PC-9 (cell line): ENCODE results near the gene RSBN1. TPM values are rescaled to one million over a fixed set of nuclear protein-coding genes. Genes with fewer than 3 reads are reported as not detected.

Experiments
- BruUV-seq: library from RNA; stranded (reverse); fragments of 400-500 nt; replicated peaks from 2 replicates; lab custom pipeline; 2021; lab: Mats Ljungman, UMichigan
- CTCF ChIA-PET: fragments of 300-600 bp; sonication (Branson Sonifier 250); formaldehyde crosslinking; loops from one replicate; lab custom pipeline; 2022; ENCODE audit warnings: antibody characterized with exemption; lab: Charles Lee
- POLR2A ChIA-PET: fragments of 300-600 bp; sonication (Branson Sonifier 250); formaldehyde crosslinking; loops from one replicate; lab custom pipeline; 2022; ENCODE audit warnings: antibody characterized with exemption; ENCODE audit not compliant: unreplicated experiment; lab: Charles Lee
- DNase-seq, 2 experiments: peaks; one replicate each; pipeline versions ENCODE4 v3.0.0 to v3.0.0-alpha.2; 2015 to 2022; ENCODE audit warnings: mixed read lengths in 1 of 2
- H2AFZ ChIP-seq: fragments of 200-600 bp; sonication (generic); 2 replicates; pipeline ENCODE4 v1.8.1; 2017; ENCODE audit warnings: antibody characterized with exemption
- H3F3A ChIP-seq: fragments of 200-600 bp; sonication (generic); 2 replicates; pipeline ENCODE4 v1.8.1; 2017; ENCODE audit warnings: antibody characterized with exemption, mild to moderate bottlenecking, low read depth; ENCODE audit not compliant: insufficient read depth
- H3K27ac ChIP-seq: fragments of 200-600 bp; sonication (generic); 2 replicates; pipeline ENCODE4 v1.6.1; 2016; ENCODE audit warnings: mixed run types
- H3K27me3 ChIP-seq: fragments of 200-600 bp; sonication (generic); 2 replicates; pipeline ENCODE4 v1.6.1; 2016; ENCODE audit warnings: low read depth, mixed run types; ENCODE audit not compliant: insufficient read depth
- H3K36me3 ChIP-seq: fragments of 200-600 bp; sonication (generic); 2 replicates; pipeline ENCODE4 v1.6.1; 2016; ENCODE audit warnings: low read depth, mixed run types
- H3K4me1 ChIP-seq: fragments of 200-600 bp; sonication (generic); replicated peaks from 2 replicates; pipeline ENCODE4 v1.6.1; 2016; ENCODE audit warnings: mixed run types; ENCODE audit not compliant: insufficient read depth
- H3K4me2 ChIP-seq: fragments of 200-600 bp; sonication (generic); 2 replicates; pipeline ENCODE4 v1.6.1; 2017; ENCODE audit warnings: mixed run types
- H3K4me3 ChIP-seq: fragments of 200-600 bp; sonication (generic); 2 replicates; pipeline ENCODE4 v1.6.1; 2016; ENCODE audit warnings: mixed run types
- H3K79me2 ChIP-seq: fragments of 200-600 bp; sonication (generic); 2 replicates; pipeline ENCODE4 v1.6.1; 2017; ENCODE audit warnings: low read depth, mixed run types
- H3K9me2 ChIP-seq: fragments of 200-600 bp; sonication (generic); 2 replicates; pipeline ENCODE4 v1.8.1; 2017; ENCODE audit warnings: mild to moderate bottlenecking; ENCODE audit not compliant: insufficient read depth
- H3K9me3 ChIP-seq: fragments of 200-600 bp; sonication (generic); 2 replicates; pipeline ENCODE4 v1.8.1; 2016; ENCODE audit warnings: low read depth; ENCODE audit not compliant: insufficient read depth
- H4K20me1 ChIP-seq: fragments of 200-600 bp; sonication (generic); 2 replicates; pipeline ENCODE4 v1.8.1; 2017; ENCODE audit not compliant: insufficient read depth
- CTCF ChIP-seq: fragments of 200-600 bp; sonication (generic); conservative IDR thresholded peaks from 2 replicates; pipeline ENCODE4 v1.6.1; 2017; ENCODE audit warnings: mixed run types, antibody characterized with exemption, mild to moderate bottlenecking, moderate library complexity
- EZH2 ChIP-seq: fragments of 200-600 bp; sonication (generic); IDR thresholded peaks from 2 replicates; pipeline ENCODE4 v1.8.0; 2017; ENCODE audit warnings: antibody characterized with exemption, low read depth
- intact Hi-C: fragments of 100-400 bp; cut with micrococcal nuclease; formaldehyde crosslinking; loops from one replicate; pipeline ENCODE4 v1.10.0; 2022; ENCODE audit not compliant: unreplicated experiment
- total RNA-seq: library from RNA; stranded (reverse); gene quantifications from 2 replicates; pipeline ENCODE4 v1.2.3, GENCODE V29; 2021

RSBN1 gene
- total RNA-seq, 1 experiment from 2014 or later = 12.3 TPM

- intact Hi-C loops = no loop called here
- H3K4me1 ChIP-seq = peaks cover 11% of the 10 kb centered on the region; the same call in 1 of the 2 replicates
- TF ChIP-seq CTCF (no peak), EZH2 (no peak)
- H3F3A ChIP-seq = no peaks in the 10 kb centered on the region; the same call in none of the 2 replicates
- CTCF ChIA-PET = no interaction called here
- H3K4me2 ChIP-seq = no peak overlapping the region
- no peak overlapping the region for H3K4me3 ChIP-seq
- H3K36me3 ChIP-seq = peaks cover 5% of the 10 kb centered on the region; the same call in 1 of the 2 replicates
- H3K9me3 ChIP-seq = no peaks in the 10 kb centered on the region
- POLR2A ChIA-PET = no interaction called here
- H3K79me2 ChIP-seq = peaks cover 68% of the 10 kb centered on the region
- H3K27ac ChIP-seq = no peak overlapping the region
- no peaks in the 10 kb centered on the region for H3K9me2 ChIP-seq
- no peak overlapping the region for H2AFZ ChIP-seq
- peaks cover 18% of the 10 kb centered on the region for H4K20me1 ChIP-seq
- no TSS peak for BruUV-seq
- DNase-seq = no peak
- H3K27me3 ChIP-seq = no peaks in the 10 kb centered on the region
Measured at GRCh38 chr1:113780374-113781146, 31.7 kb downstream of the RSBN1 start.

GRCh38 chr1:113779542-113779941 lies 32.7 kb downstream of the RSBN1 start:
- ChIA-PET POLR2A (no interaction called here), CTCF (no interaction called here)
- peaks cover 17% of the 10 kb centered on the region for H4K20me1 ChIP-seq
- no peak for TF ChIP-seq EZH2
- TF ChIP-seq CTCF = no peak
- BruUV-seq = no TSS peak
- H3K79me2 ChIP-seq = peaks cover 61% of the 10 kb centered on the region
- DNase-seq = no peak
- no peaks in the 10 kb centered on the region for H3K9me3 ChIP-seq
- H3K27me3 ChIP-seq = no peaks in the 10 kb centered on the region
- intact Hi-C loops = no loop called here
- H3K4me1 ChIP-seq = peaks cover 9% of the 10 kb centered on the region; the same call in 1 of the 2 replicates
- H3K4me2 ChIP-seq = no peak overlapping the region
- no peak overlapping the region for H3K27ac ChIP-seq
- no peak overlapping the region for H2AFZ ChIP-seq
- peaks cover 4% of the 10 kb centered on the region; the same call in 1 of the 2 replicates for H3K36me3 ChIP-seq
- no peaks in the 10 kb centered on the region; the same call in none of the 2 replicates for H3F3A ChIP-seq
- no peak overlapping the region for H3K4me3 ChIP-seq
- no peaks in the 10 kb centered on the region for H3K9me2 ChIP-seq

GRCh38 chr1:113777561-113777960 lies 34.7 kb downstream of the RSBN1 start:
- H3K4me3 ChIP-seq = no peak overlapping the region
- no peak overlapping the region for H2AFZ ChIP-seq
- H3K4me2 ChIP-seq = no peak overlapping the region
- H3K27me3 ChIP-seq = no peaks in the 10 kb centered on the region
- H3F3A ChIP-seq = no peaks in the 10 kb centered on the region; the same call in 1 of the 2 replicates
- TF ChIP-seq CTCF (no peak), EZH2 (no peak)
- H3K79me2 ChIP-seq = peaks cover 43% of the 10 kb centered on the region
- H3K9me3 ChIP-seq = no peaks in the 10 kb centered on the region
- no TSS peak for BruUV-seq
- intact Hi-C loops = no loop called here
- peaks cover 4% of the 10 kb centered on the region; the same call in 1 of the 2 replicates for H3K36me3 ChIP-seq
- DNase-seq = no peak
- no peaks in the 10 kb centered on the region for H3K9me2 ChIP-seq
- H3K4me1 ChIP-seq = no peaks in the 10 kb centered on the region
- H4K20me1 ChIP-seq = peaks cover 13% of the 10 kb centered on the region; the same call in 1 of the 2 replicates
- ChIA-PET CTCF (no interaction called here), POLR2A (no interaction called here)
- H3K27ac ChIP-seq = no peak overlapping the region
